ENCODE results near the gene PDP2.
"Not testable (repeated sequence)": the region's sequence is repeated elsewhere in the genome, so short reads cannot be mapped to it uniquely, and the experiment has no call there.

PDP2 gene

DNA sequence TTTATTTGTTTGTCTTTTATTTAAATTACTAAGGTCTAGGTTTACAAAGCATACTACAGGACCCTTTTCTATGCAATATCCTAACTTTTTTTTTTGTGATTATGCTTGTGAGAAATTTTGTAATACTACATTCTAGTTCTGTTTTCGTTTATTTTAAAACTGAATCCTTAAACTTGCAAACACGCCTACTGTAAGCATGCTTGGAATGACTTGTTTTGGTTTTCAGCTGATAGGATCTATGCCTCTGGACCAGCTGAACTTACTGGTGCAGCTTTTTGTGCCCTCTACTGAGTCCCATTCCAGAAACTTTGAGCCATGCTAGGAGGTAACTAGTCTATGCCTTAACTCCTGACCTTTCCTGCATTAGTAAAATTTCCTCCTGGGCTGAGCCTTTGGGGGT, 6.0 kb downstream of the PDP2 start:
- DNase-seq (ENCODE audit: low spot score), result no peak

DNA sequence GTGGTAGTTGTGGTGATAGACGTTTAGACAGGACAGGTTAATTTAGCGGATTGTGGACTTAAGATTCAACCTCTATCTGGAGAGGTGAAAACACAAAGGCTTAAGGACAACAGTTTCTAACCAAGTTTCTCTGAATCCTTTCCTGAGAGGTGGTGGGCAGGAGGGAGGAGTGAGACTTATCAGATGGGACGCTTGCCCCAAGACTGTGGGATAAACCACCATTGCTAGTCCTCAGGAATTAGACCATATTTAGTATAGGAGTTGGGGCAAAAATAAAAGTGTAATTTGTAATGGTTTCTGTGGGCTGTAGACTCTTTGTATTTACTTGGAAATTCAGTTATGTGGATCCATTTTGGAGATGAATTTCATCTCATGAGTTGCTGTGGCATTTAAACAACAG, 6.6 kb downstream of the PDP2 start:
- no peak for DNase-seq (ENCODE audit: low spot score)

DNA sequence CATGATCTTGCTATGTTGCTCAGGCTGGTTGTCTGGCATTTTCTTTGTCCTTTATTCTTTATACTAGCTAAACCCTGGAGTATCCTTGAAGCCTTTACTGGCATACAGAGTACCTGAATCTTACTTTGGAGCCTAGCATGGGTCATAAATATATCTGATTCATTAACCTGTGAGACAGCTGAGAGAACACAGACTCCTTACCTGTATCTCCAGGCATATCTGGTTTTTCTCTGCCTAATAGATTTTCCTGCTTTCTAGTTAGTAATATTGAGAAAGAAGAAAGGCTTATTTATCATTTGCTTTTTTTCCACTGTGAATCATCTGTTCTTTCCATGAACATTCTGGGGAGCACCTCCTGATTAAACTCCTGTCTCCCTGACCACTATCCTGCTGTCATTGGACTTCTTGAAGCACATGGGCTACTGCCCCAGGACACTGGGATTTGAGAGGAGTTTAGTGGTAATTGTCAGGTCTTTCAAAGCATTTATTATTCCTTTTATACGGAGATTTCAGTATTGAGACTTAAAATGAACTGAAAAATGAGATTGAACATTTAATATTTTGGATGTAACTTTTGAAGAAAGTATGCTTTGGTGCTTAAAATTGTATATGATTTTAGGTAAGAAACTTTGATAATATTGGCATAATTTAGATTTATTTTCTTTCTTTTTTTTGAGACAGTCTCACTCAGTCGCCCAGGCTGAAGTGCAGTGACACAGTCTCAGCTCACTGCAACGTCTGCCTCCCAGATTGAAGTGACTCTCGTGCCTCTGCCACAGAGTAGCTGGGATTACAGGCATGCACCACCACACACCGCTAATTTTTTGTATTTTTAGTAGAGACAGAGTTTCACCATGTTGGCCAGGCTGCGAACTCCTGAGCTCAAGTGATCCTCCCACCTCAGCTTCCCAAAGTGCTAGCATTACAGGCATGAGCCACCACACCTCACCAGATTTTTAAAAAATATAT, 8.6 kb downstream of the PDP2 start:
- no peak for DNase-seq (ENCODE audit: low spot score)

DNA sequence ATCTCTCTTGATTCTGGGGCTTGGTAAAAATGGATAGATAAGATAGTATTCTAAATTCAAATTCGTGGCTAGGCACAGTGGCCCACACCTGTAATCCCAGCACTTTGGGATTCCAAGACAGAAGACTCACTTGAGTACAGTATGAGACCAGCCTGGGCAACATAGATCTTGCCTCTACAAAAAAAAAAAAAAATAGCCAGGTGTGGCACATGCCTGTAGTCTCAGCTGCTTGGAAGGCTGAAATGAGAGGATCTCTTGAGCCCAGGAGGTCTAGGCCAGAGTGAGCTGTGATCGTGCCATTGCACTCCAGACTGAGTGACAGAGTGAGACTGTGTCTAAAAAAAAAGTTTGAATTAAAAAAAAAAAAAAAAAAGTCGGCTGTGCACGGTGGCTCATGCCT, 9.3 kb downstream of the PDP2 start:
- no peak for DNase-seq (ENCODE audit: low spot score)

DNA sequence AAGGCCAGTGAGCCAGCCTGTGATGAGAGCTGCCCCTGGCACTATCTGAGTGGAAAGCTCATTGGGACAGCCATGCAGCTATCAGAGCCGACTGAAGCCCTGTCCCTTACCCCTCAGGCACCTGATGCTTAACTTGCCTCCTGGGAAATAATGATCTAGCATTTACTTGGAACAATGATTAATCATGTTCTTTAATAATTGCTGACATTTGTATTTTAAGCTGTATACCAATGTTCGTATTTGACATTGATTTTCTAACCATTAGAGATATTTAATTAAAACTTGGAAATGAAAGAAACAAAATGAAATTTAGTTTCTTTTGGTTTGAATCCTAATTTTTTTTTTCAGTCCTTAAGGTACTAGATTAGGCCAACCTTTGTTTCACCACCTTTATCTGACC, 10.5 kb downstream of the PDP2 start:
- no peak for DNase-seq (ENCODE audit: low spot score)

DNA sequence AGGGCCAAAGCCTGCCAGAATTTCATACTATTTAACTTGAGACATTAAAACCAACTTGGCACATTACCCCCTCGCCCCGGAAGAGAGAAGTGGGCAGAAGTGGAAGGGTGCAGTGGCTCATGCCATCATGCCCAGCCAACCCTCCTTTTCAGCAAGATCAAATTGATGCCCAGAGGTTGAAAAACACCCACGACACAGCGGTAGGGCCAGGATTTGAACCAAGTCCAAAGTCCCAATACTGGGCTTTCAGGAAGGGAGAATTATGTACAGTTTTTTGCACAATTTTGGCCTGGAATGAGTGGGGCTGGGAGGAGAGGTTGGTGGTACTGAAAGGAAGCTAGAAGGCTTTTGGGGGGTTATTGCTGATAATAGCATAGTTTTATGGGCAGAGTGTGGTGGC, 11.0 kb downstream of the PDP2 start:
- no peak for DNase-seq (ENCODE audit: low spot score)

DNA sequence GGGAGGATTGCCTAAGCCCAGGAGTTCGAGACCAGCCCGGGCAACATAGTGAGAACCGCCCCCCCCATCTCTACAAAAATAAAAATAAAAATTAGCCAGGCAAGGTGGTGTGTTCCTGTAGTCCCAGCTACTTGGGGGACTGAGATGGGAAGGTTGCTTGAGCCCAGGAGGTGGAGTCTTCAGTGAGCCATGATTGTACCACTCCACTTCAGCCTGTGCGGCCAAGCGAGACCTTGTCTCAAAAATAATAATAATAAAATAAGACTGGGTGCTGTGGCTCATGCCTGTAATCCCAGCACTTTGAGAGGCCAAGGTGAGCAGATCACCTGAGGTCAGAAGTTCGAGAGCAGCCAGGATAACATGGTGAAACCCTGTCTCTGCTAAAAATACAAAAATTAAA, 11.5 kb downstream of the PDP2 start:
- DNase-seq (ENCODE audit: low spot score), result no peak

DNA sequence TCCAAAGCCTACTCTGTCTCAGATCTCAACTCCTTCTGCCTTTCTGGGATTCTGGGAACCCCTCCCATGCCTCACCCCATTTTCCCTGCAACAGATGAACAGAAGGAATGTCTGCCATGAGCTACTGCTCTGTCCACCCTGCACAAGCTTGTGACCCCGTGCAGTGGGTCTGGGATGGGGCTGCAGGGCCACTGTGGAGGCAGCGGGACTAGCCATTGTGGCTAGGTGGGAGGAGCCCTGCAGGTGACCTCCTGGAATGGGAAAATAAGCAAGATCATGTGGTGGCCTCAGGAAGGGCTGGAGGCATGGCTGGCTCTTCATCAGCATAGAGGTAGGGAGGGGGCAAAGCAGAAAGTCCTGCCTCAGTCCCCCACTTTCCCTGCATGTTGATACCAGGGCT, 13.7 kb downstream of the PDP2 start:
- DNase-seq (ENCODE audit: low spot score), result no peak

DNA sequence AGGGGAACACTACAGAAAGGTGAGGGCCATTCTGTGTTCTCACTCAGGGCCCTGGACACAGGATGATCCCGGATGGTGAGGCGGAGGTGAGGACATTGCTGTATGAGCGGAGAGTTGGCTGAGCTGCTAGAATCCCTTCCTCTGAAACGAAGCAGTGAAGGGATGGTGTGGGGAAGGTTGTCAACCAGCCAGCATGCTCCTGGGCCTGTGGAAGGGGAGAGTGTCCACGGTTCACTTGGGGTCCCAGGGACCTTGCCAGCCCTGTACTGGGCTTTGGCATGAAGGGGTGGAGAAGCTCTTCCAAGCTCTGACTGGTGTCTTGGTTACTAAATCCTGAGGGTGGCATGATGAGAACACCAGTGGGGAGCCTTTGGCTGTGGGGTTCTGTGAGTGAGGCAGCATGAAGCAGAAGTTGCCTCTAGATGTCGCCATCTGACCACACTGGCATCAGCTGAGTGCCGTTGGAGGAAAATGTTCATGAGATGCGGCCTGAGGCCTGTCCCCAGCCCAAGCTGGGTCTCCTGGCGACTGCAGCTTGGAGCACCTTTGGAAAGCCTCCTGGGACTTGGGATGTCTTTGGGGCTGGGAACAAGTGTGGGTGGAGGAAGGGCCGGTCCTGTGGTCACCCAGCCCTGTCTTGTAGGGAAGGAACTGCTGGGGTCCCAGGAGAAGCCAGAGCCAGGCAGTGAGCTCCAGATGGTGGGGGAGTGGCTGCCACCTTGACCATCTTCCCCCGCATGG, 14.8 kb downstream of the PDP2 start:
- DNase-seq (ENCODE audit: low spot score), result peak; percentile 78

DNA sequence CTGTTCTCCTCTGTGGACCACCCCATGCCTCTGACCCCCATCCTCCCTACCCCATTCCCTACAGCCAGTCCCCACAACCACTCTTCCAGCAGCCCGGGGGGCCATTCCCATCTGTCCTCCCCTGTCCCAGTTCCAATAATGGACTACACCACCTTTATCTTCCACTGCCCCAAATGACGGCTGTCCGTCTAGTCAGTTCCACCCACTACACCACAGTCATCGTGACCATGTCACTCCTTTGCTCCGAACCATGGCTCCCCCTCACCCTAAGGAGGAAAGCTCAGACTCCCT, 15.3 kb downstream of the PDP2 start:
- DNase-seq (ENCODE audit: low spot score), result no peak

DNA sequence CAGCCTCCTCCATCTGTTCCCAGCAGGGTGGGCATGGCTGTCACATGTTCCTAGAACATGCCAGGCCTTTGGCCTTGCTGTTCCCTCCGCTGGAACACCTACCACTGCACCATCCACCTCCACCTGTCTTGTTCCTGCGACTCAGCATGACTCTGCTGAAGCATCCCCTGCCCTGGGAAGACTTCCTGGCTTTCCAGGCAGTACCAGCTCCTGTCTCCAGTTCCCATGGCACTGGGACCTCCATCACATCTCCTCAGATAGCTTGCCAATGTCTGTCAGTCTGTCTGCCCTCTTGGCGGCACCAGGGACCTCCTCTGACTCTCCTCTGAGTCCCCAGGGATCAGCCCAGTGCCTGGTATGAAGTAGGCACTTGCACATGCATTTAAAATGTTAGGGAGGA, 15.7 kb downstream of the PDP2 start:
- no peak for DNase-seq (ENCODE audit: low spot score)

DNA sequence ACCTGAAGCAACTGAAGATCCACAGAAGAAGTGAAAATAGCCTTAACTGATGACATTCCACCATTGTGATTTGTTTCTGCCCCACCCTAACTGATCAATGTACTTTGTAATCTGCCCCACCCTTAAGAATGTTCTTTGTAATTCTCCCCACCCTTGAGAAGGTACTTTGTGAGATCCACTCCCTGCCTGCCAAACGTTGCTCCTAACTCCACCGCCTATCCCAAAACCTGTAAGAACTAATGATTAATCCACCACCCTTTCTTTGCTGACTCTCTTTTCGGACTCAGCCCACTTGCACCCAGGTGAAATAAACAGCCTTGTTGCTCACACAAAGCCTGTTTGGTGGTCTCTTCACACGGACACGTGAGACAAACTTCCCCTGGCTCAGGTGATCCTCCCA, 16.4 kb downstream of the PDP2 start:
- not testable (repeated sequence) for DNase-seq (ENCODE audit: low spot score)

DNA sequence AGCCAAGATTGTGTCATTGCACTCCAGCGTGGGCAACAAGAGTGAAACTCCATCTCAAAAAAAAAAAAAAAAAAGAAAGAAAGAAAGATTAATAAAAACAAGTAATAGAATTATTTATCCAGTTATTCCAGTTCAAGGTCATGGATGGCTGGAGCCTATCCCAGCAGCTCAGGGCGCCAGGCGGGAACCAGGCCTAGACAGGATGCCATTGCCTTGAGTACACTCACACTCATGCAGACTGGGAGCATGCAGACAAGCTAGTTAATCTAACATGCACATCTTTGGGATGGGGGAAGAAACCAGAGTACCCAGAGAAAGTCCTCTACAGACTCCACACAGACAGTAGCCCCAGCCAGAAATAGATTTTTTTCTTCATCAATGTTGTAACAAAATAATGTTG, 17.9 kb downstream of the PDP2 start:
- DNase-seq (ENCODE audit: low spot score), result no peak

DNA sequence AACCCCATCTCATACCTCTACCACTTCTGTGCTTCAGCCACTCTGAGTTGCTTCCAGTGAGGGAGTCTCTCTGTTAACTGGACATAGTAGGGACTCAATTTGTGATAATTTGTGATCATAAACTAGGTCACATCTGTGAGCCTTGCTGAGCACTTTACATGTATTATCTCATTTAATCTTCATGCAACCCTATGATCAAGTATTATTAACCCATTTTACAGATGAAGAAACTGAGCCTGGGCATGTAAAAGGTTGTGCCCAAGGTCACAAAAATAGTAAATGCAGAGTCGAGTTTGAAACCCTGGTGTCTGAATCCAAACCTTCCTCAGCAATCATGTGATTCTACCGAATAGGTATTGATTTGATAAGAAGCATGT, 18.6 kb downstream of the PDP2 start:
- no peak for DNase-seq (ENCODE audit: low spot score)

DNA sequence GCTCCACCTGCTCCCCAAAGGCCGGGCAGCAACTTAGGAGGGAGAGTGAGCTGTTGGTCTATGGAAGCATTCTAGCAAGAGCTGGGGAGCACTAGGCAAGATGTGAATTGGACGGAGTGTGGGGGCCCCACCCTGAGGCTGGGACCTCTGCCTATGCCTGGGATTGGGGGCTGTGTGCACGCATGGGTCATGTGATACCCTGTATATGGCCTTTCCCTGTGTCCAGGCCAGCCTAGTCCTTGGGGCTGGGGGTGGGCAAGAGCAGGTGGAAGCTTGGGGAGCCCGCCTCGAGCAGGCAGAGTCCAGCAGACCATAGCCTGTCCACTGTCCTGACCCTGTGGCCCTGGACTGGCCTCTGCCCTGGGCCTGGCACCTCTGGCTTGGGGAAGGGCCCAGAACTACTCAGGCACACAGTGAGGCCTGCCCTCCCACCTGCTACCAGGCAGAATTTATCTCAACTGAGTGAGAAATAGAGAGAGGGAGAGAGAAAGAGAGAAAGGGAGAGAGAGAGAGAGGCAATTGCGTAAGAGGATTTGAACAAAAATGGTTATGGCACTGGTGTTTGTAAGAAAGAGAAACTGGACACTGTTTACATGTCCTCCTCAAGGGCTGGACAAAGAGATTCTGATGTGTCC, 19.1 kb downstream of the PDP2 start:
- no peak for DNase-seq (ENCODE audit: low spot score)

DNA sequence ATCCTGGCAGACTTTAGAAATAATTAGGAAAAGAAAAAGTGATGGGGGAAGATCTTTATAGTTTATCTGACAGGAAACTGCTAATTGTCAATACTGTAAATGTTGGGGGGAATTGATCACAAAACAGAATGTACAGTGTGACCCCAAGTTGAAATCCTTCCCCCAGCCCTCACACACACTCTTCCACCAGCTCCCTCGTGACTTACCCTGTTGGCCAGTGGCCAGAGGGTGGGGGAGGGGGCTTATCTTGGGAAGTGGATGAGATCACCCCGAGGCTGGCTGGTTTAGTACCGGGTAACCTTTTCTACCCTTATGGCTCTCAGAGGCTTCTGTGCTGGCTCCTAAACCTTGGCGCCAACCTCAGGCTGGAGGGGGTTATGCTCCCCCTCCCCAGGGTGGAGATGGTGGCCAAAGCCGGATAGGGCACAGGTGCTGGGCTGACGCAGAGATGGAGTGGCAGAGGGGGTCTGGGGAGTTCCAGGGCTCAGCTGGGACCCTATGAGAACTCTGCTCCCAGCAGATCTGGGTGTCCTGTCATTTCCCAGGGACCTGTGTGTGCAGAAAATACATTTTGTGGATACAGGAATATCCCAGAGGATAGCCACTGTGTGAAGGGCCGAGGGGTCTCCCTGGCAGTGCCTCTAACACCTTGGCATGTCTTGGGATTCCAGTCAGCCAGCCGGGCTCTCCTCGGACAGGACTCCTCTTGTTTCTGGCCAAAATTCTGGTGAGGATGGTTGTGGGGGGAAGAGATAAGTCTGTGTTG, 19.8 kb downstream of the PDP2 start:
- DNase-seq (ENCODE audit: low spot score), result peak; percentile 63

DNA sequence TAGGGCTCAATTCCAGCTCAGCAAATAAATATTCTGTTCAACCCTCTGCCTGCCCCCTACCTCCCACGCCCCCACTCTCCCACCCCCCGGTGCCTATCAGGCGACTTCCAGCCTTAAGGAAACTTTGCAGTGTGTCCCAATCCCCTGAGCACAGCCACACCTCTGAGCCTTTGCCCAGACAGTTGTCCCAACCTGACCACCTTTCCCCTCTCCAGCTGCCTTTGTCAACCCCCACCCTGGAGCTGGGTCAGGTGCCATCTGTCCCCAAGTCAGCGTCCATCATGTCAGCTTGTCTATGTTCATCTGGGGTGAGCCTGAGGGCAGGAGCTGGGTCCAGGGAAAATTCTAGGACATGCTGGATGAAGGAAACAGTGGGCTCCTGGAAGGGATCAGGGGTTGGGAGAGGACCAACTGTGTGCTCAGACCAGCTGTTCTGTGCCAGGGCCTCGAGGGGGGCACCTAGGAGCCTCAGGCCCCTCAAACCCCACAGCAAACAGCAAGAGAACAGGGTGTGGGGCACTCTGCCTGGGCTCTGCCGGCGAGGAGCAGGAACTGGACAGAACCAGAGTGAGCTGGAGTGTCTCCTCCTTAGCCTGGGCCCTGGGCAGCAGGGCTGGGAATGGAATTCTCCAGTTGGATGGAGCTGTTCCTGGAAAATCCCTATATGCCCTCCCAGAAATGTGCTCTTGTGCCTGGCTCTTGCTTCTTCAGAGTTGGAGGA, 20.6 kb downstream of the PDP2 start:
- DNase-seq (ENCODE audit: low spot score), result no peak

DNA sequence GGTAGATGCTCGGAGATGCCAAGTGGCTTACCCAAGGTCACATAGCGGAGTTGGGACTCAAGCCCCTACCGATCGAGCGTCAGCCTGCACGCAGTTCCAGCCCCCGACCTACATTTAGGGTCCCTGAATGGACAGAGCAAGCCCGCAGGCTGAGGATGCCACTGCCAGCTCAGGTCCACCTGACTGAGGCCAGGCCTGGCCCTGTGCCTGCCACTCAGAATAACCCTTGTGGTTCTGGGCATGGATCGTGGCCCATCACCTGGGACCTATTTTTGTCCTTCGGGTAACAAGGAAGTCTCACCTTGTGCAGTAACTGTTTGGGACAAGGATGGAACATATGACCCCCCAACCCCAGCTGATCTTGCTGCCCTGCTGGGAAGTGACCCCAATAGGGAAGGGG, 21.3 kb downstream of the PDP2 start:
- no peak for DNase-seq (ENCODE audit: low spot score)

DNA sequence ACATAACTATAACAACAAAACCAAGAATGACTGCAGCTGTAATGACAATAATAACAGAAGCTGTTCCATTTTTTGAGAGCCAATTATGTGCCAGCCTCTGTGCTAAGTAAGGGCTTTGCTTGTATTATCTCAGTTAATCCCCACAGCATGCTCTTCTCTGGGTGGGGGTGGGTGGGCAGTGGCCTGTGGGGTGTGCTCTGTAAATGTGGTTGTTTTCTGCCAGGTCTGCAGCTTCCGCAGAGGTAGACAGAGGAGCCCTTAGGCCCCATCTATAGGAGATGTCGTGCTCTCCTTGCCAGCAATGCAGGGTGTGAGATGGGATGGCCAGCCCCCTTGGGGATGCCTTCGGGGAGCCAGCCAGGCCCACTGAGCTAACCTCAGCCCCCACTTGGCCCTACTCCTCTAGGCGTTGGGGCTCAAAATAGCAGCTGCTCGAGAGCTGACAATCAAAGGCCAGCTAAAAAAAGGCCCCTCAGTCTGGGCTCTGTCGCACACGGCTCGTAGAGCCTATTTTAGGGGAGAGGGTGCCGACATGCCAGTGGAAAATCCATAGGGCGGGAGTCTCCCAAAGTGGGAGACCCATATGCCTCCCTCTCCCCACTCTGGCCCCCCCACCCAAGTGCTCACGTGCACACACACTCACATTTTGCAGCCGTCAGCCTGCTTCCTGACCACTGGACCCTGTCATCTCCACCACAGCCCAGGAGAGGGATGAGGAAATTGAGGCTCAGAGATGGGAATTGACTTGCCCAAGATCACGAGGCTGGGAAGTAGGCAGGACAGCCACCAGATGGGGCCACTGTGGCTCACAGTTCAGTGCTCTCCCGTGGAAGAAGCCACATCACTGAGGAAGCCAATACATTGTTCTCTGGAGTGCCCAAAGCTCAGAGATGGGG, 22.6 kb downstream of the PDP2 start:
- no peak for DNase-seq (ENCODE audit: low spot score)

DNA sequence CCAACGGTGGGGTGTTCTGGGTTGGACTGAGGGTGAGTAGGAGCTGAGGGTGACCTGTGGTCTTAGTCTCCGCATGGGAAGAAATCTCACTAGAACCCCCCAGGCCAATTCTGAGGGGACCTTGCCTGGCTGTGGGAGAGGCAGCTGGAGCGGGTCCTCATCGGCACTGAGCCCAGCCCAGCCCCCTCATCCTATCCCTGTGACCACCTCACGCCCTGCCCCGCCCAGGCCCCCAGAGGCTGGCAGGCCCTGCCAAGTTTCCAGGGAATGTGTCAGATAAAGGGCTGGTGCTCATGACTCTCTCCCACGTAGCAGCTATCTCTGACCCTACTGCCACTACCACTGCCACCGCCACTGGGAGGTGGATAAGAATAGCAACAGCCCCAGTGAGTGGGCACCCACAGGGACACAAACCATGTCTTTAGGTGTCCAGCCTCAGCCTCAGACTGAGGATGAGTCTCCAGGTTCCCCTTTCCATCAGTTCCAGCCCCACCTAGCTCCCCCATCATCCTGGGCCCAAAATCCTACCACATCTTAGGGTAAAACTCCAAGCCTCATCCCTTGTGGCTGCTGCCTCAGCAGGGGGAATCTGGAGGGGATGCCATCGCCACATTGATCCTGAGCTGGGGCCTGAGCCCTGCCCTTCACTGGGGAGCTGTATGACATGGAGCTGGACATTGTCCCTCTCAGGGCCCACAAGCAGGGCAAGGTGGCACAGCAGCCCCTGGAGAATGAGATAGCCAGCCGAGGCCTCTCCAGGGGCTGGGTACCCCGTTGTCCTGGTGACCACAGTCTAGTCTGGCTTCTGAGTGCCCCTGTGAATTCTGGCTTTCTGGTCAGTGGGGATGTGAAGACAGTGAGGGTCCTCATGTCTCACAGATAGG, 23.5 kb downstream of the PDP2 start:
- DNase-seq (ENCODE audit: low spot score), result no peak

Data from kidney capillary endothelial cell (primary cell).